Brain microvascular endothelial cell (primary cell): ENCODE data around the gene METTL27.

Experiments used
- DNase-seq: peaks from one replicate; pipeline ENCODE4 v3.0.0-alpha.2; 2020
- H3K27ac ChIP-seq: fragments of 250-450 bp; sonication (Bioruptor Pico); 2 replicates; pipeline ENCODE4 v1.5.1; 2020; ENCODE audit warnings: mild to moderate bottlenecking, moderate library complexity
- H3K27me3 ChIP-seq: fragments of 250-450 bp; sonication (Bioruptor Pico); replicated peaks from 2 replicates; pipeline ENCODE4 v1.5.1; 2020; ENCODE audit warnings: mild to moderate bottlenecking
- H3K36me3 ChIP-seq: fragments of 250-450 bp; sonication (Bioruptor Pico); replicated peaks from 2 replicates; pipeline ENCODE4 v1.5.1; 2020; ENCODE audit warnings: mild to moderate bottlenecking
- H3K4me3 ChIP-seq: 2 replicates; pipeline ENCODE4 v1.5.1; 2011; ENCODE audit warnings: low read depth, mild to moderate bottlenecking, control low read depth, low read length, moderate library complexity
- in situ Hi-C: cut with HindIII; loops from 2 replicates; pipeline ENCODE4 v1.10.0; 2017; ENCODE audit warnings: low sequenced_read_pairs, low pct_ligation_motif_present
- TF ChIP-seq, protein P1 (sequence below): IDR thresholded peaks from 2 replicates; pipeline ENCODE4 v1.5.1; 2011; ENCODE audit warnings: low read depth, mild to moderate bottlenecking, moderate library complexity, low read length, control low read depth, inconsistent platforms; ENCODE audit errors: missing control alignments

The METTL27 gene

DNA sequence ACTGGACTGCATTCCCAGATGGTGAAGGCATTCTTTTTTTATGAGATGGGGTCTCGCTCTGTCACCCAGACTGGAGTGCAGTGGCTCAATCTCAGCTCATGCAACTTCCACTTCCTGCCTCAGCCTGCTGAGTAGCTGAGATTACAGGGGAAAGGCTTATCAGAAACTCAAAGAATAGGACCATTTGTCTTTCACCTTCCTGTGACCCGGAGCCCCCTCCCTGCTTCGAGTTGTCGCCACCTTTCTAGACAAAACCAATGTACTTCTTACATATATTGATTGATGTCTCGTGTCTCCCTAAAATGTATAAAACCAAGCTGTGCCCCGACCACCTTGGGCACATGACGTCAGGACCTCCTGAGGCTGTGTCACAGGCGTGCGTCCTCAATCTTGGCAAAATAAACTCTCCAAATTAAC, 1.8 kb upstream of the METTL27 start:
- no peaks in the 10 kb centered on the region for H3K36me3 ChIP-seq
- TF ChIP-seq, protein P1, sequence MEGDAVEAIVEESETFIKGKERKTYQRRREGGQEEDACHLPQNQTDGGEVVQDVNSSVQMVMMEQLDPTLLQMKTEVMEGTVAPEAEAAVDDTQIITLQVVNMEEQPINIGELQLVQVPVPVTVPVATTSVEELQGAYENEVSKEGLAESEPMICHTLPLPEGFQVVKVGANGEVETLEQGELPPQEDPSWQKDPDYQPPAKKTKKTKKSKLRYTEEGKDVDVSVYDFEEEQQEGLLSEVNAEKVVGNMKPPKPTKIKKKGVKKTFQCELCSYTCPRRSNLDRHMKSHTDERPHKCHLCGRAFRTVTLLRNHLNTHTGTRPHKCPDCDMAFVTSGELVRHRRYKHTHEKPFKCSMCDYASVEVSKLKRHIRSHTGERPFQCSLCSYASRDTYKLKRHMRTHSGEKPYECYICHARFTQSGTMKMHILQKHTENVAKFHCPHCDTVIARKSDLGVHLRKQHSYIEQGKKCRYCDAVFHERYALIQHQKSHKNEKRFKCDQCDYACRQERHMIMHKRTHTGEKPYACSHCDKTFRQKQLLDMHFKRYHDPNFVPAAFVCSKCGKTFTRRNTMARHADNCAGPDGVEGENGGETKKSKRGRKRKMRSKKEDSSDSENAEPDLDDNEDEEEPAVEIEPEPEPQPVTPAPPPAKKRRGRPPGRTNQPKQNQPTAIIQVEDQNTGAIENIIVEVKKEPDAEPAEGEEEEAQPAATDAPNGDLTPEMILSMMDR, result no peak
- DNase-seq, result no peak
- no peak overlapping the region for H3K27ac ChIP-seq
- no peak overlapping the region for H3K4me3 ChIP-seq
- in situ Hi-C loops, result no loop called here
- no peaks in the 10 kb centered on the region for H3K27me3 ChIP-seq

DNA sequence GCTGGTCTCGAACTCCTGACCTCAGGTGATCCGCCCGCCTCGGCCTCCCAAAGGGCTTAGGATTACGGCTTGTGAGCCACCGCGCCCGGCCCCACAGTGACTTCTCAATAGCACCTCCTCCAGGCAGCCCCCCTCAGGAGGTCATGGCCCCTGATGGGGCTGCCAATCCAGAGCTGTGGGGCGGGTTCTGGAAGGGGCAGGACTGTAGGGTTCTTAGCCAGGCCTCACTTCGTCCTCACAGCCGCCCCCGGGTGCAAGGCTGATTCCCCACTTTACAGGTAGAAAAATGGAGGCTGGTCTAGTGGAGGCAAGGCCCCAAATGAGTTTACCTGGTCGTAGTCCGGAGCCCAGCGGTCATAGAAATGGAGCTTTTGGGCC, 638 bp downstream of the METTL27 start:
- DNase-seq, result no peak
- in situ Hi-C loops, result no loop called here
- Histone ChIP-seq H3K27me3 (no peaks in the 10 kb centered on the region), H3K4me3 (peak overlapping the region; percentile 72), H3K36me3 (no peaks in the 10 kb centered on the region), H3K27ac (no peak overlapping the region)
- TF ChIP-seq, protein P1, result no peak

DNA sequence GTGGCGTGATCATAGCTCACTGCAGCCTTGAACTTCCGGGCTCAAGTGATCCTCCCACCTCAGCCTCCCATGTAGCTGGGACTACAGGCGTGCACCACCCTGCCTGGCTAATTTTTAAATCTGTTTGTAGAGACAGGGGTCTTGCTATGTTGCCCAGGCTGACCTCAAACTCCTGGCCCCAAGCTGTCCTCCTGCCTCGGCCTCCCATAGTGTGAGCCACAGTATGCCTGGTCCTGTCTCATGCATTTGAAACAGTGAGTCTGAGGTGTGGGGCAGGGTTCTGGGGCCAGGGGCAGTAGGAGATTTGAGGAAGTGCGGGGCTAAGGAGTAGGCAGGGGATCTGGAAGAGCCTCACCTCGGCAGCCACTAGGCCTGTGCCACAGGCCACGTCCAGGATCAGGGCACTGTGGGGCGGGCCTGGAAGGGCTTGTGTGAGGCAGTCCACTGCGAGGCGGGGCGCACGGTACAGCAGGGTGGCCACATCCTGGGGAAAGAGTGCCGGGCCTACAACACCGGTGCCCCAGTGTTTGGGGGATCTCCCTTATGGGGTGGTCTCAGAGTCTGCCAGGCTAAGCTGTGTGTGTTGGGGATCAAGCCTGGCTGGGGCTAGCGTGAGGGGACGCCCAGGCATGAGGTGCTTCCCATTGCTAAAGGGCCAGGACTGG, 1.5 kb downstream of the METTL27 start:
- in situ Hi-C loops, result no loop called here
- TF ChIP-seq, protein P1, result no peak
- H3K4me3 ChIP-seq, result no peak overlapping the region
- no peaks in the 10 kb centered on the region for H3K27me3 ChIP-seq
- DNase-seq, result no peak
- no peak overlapping the region for H3K27ac ChIP-seq
- H3K36me3 ChIP-seq, result no peaks in the 10 kb centered on the region

DNA sequence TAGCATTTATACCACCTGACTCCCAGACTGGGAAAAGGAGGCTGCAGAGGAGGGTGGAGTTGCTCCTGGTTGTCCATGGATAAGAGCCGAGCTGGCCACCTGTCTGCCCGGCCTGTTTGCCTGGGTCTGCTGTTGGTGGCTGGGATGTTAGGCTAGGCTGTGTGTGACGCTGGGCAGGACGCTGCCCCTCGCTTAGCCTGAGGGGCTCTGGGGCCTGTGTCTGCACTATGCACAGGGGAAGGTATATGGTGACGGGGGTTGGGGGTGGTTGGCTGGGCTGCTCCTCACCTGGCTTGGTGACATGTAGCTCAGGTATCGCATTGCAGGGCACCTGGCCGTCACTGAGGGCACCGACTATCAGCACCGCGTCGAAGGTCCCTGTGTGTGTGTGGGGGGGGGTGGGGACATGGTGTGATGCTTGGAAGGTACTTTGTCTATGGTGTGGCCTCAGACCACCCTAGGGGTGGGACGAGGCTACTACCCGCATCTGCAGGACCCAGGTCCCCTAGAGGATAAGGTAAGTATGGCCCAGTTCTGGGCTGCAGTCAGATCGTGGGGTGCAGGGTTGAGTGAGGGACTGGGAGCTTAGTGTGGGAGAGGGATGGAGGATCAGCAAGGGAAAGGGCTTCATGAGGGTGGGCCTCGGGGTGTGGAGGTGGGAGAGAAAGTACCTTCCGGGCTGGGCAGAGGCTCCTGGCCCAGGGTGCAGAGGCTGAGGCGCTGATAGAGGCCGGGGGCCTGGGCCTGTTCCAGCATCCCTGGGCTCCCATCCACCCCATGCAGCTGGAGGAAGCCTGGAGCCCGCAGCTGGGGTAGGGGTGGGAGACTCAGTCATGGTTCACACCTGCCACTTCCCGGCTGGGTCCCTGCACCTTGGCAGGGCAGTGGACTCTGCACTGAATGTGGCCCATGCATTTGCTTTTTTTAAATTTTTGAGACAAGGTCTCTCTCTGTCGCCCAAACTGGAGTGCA, 2.3 kb downstream of the METTL27 start:
- Histone ChIP-seq H3K27me3 (no peaks in the 10 kb centered on the region), H3K36me3 (no peaks in the 10 kb centered on the region), H3K27ac (no peak overlapping the region), H3K4me3 (no peak overlapping the region)
- in situ Hi-C loops, result no loop called here
- DNase-seq, result no peak
- TF ChIP-seq, protein P1, result peak; percentile 34

DNA sequence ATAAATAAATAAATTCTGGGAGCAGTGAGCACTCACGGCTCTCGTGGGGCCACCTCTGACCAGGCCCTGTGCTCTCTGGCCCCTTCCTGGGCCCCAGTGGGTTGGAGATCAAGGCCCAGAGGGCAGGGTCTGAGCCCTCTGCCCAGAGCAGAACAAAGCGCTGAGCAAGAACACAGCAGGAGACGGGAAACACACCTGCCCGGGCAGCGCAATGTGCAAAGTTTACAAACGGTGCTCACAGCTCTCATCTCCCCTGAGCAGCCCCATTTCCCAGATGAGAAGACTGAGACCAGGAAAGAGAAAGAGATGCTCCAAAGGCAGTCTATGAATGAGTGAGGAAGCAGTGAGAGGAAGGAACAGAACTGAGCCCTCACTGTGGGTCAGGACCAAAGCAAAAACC, 3.0 kb downstream of the METTL27 start:
- H3K27me3 ChIP-seq, result no peaks in the 10 kb centered on the region
- no peak overlapping the region for H3K27ac ChIP-seq
- in situ Hi-C loops, result no loop called here
- no peak overlapping the region for H3K4me3 ChIP-seq
- TF ChIP-seq, protein P1, result no peak
- no peaks in the 10 kb centered on the region for H3K36me3 ChIP-seq
- no peak for DNase-seq
